NCI-H2107 (cell line): ENCODE measurements around the gene ISG20L2.
A peak's percentile ranks its signal among the peaks of the same experiment; 100 is the strongest.
"Not testable (repeated sequence)": the region's sequence is repeated elsewhere in the genome, so short reads cannot be mapped to it uniquely, and the experiment has no call there.

Experiments
- DNase-seq: peaks from one replicate; lab custom pipeline; 2025; lab: John Stamatoyannopoulos, UW

ISG20L2 gene

GRCh38 chr1:156728599-156729462 lies at the start of gene ISG20L2:
TSS of gene ISG20L2 (minus strand) at chr1:156728766. CDS start at chr1:156727652, 1,114 bp downstream.
- peak; percentile 96 for DNase-seq

DNA sequence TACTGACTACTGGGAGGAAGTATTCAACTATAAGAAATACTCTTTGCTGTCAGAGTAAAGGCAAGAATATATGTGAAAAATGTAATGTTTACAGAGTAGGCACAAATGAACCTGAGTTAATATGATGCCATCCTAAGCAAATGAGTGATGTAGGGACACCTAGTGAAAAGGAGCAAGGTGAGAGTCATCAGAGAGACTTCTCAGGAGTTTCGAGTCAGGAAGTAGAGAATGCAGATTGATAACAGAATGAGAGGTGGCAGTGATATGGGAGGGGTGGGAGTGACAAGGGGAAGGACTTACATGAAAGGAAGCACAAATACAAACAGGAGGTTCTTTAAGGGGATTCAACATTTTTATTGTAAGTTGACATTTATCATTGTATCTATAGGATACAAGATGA lies 49.0 kb upstream of the ISG20L2 start:
- no peak for DNase-seq

DNA sequence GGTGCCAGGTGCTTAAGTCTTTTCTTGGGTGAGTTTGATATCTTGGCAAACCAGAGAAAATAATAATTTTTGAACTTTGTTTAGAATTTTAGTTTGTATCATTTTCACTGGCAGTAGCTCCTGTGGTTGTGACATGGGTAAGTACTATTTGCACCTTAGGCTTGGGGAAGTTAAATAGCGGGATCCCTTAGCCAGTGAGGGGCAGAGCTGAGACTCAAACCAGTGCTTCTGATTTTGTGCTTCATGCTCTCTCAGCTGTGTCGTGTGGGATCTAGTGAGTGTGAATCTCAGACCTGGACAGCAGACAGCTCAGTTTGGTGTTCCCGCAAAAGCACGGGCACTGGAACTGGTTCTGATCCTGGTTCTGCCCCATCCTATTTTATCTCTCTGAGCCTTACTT lies 48.4 kb upstream of the ISG20L2 start:
- DNase-seq: no peak

GRCh38 chr1:156775799-156776198 lies 47.2 kb upstream of the ISG20L2 start:
- DNase-seq: no peak

GRCh38 chr1:156773607-156774006 lies 45.0 kb upstream of the ISG20L2 start:
- no peak for DNase-seq

DNA sequence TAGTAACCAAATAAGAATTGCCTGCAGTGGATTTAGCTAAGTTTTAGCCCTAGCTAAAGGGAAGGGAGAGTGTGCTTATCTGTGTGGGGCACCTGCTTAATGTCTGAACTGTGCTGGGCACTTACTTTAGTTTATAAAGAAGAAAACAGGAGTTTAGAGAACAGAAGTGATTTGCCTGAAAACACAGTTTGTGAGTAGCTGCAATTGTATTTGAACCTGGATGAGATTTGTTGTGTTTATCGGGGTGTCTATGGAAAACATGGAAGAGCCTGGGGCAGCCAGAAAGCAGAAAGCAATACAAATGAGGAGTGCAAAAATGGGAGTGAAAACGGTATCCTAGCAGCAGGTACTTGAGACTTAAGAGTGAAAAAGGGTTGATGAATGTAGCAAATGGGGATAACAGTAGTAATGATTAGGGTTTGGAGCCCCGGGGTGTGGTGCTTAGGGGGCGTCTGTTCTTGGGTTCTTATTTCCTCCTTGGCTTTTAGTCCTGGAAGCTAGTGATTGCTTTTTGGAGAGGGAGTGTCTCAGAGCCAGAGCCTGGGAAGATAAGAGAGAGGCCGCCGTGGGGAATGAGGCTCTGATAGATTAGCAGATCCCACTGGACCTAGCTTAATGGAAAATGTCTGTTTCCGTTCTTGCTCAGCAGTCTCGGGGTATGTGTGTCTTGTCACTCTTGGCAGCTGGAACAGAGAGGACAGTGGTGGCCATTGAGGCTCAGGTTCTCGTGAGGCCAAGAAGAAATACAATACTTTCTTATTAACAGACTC lies 44.3 kb upstream of the ISG20L2 start:
- DNase-seq: no peak

DNA sequence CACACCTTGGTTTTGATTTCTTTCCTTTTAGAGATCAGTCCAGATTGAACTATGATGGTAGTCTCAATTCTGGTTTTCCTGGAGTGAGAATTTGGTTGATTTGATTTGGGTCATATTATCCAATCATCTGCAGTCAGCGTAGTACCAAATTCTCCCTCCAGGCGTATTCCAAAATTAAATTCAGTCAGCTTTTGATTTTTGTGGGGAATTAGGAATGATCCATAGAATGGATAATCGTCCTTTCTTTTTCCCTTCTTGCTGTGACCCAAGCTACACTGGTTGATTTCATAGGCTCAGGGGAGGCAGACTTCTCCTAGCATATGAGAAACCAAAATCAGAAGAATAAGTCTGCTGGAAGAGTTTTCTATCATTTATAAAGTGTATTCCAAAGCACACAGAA lies 43.7 kb upstream of the ISG20L2 start:
- no peak for DNase-seq

GRCh38 chr1:156768610-156769295 lies 40.2 kb upstream of the ISG20L2 start:
- DNase-seq: no peak

DNA sequence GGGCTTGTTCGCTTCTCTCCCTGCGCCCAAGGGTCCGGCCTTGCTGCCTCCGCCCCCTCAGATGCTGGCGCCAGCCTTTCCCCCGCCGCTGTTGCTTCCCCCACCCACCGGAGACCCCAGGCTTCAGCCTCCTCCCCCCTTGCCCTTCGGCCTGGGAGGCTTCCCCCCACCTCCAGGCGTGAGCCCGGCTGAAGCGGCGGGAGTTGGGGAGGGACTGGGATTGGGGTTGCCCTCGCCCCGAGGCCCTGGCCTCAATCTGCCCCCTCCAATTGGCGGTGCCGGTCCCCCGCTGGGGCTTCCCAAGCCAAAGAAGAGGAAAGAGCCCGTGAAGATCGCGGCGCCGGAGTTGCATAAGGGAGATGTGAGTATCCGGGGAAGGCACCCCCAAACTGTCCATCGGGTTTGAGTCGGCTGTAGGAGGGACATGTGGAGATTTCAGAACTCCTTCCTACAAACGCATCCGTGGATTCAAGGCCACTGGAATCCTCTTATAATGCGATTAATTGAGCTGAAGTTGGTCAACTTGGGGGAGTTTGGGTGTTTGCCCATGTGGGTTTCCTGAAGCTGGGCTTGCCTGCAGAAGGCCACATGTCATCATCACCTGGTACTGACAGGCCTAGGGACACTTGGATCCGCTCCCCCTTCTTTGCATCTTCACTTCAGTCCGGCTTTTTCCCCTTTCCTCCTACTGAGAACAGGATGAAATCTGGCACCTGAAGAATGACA lies 39.5 kb upstream of the ISG20L2 start:
- no peak for DNase-seq

DNA sequence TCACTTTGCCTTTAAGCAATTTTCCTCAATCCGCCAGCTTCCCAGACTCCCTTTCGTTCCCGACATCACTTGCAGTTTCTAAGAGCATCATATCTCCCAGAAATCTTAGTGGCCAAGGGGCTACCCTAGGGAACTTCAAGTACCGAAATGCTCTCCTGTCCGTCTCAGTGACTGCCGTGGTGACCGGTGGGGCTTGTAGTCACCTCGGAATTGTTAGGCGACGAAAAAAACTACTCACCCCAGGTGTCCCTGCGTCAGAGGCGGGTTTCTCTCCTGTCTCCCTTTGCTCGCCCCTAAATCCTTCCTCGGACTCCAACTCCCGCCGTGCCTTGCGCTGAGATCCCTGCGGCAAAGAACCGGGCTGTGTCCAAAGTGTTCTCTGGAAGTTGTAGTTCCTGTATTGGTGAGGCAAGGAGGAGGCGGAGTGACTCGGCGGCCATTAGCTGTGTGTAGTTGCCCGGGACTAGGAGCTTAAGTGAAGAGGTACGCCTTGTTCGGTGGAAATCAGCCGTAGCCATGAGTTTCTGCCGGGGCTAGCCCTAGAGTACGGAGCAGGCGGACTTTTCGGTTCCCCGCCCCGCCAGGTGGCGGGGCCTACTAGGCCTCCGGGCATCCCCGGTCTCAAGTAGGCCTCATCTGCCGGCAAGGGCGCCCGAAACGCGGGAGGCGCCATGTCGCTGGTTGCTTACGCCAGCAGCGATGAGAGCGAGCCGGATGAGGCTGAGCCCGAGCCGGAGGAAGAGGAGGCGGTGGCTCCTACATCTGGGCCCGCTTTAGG lies 38.7 kb upstream of the ISG20L2 start, which contains the start of gene PRCC:
Gene PRCC, plus strand, starts transcription at position 435 of the 778 bp plus-strand sequence. Its CDS starts 237 bp downstream, at position 672.
- peak; percentile 99 for DNase-seq

DNA sequence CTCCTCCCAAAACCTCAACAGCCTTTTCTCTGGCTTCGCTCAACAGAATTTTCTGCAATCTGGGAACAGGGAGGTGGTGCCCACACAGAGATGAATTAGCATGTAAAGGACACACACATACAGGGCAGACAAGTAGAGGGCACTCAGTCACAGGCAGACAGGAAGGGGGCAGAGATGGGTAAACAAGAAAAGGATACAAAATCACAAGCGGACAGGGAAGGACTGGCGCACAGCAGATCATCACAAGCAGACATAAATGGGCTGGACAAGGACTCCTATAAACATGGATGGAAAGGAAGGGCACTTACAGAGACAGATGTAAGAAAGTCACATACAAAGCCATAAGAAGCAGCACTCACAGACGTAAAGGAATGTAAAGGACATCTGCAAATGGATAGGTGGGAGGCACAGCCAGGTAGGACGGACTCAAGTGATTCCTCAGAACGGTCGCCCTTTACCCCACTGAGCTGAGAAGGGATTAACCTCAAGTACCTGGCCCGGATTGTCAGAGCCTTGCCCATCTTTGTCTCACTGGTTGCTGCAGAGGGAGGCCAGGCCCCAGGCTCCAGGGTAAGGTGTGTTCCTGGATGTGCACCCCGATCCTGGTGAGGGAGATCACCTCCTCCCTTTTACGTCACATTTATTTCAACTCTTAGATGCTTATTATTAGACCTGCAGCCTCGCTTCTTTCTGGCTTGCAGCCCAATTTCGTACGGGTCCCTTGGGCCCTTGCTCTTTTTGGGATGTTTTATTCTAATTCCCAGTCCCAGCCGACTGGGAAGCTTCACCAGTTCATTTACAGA lies 37.9 kb upstream of the ISG20L2 start:
- DNase-seq: no peak

GRCh38 chr1:156765666-156766065 lies 37.1 kb upstream of the ISG20L2 start:
- no peak for DNase-seq

- DNase-seq: not testable (repeated sequence)
These were observed 36.6 kb upstream of the ISG20L2 start for GRCh38 chr1:156765136-156765535.

DNA sequence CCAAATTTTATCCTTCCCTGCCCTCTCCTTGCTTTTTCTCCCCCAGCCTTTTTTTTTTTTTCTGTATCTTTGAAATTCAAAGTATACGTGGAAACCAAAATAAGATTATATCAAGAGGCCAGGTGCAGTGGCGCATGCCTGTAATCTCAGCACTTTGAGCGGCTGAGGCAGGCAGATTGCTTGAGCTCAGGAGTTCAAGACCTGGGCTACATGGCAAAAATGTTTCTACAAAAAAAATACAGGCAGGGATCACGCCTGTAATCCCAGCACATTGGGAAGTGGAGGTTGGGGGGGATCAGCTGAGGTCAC lies 32.2 kb upstream of the ISG20L2 start:
- no peak for DNase-seq

DNA sequence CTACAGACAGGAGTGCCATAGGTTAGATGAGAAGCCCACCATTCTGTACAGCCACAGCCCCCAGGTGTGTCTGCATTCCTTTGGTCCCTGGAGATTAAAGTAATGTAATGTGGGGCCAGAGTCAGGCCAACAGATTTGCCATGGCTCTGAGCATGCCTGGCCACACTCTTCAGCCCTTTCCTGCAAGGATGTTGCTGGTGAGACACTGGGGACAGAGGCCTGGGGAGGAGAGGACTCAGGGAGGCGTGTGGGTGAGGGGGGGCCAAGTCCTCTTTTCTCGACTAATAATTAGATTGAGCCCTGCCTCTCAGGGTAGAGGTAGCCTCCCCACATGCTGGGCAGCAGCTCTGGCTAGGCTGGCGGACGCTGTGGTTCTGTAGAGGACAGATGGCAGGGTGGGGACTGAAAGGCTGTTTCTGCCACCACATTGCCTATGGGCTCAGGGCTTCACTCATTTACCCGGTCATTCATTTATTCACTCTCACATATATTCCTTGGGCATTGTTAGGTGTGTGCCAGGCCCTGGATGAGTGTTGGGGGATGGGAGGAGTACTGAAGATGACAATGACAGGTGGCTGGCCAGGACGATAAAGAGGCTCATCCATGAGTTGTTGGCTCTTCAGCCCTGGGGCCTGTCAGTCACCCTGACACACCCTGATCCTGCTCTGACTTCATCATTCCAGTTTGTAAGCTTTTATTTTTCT lies 31.7 kb upstream of the ISG20L2 start:
- no peak for DNase-seq

- not testable (repeated sequence) for DNase-seq
These were observed 29.1 kb upstream of the ISG20L2 start for GRCh38 chr1:156757572-156758253.

DNA sequence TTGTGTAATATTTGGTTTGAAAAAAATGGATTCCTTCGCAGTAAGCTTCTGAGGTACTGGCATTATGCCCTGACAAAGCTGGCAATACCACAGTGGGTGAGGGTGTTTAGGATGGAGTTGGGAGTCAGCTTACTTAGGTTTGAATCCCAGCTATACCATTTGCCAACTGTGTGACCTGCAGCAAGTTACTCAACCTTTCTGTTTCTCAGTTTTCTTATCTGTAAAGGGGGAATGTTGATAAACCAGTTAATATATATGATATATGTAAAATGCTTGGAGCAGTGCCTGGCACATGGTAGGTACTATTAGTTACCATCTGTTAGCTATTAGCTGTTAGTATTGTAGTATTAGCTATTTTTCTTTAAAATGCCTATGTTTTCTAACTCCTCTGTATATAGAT lies 27.8 kb upstream of the ISG20L2 start:
- no peak for DNase-seq

GRCh38 chr1:156755527-156755950 lies 27.0 kb upstream of the ISG20L2 start:
- no peak for DNase-seq

DNA sequence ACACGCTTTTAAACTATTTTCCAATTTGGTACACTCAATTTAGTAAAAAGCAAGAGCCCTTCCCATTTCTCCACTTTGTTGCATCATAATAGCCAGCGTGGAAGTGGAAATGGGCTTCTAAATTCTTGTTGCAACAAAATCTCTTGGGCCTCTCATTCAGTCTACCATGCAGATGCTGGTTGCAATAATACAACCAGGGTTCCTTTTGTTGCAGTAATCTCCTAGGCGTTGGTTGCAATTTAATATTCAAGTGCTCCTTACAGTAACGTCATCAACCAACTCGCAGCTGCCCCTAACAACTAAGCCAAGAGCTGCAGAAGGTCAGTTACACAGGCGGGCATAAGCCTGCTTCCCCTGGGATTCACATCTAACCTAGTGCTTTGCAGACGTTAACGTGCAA lies 25.7 kb upstream of the ISG20L2 start:
- peak; percentile 83 for DNase-seq
